ENCODE data around the gene DBNDD1. TPM values are rescaled to one million over a fixed set of nuclear protein-coding genes. Genes with fewer than 3 reads are reported as not detected.

Gene DBNDD1
- total and polyA plus RNA-seq, 10 of the 15 experiments (the other 5 are each of a cell fraction or from before 2014, with no cell fraction given) = 0.06 to 4.6 (median 0.55) TPM

DNA sequence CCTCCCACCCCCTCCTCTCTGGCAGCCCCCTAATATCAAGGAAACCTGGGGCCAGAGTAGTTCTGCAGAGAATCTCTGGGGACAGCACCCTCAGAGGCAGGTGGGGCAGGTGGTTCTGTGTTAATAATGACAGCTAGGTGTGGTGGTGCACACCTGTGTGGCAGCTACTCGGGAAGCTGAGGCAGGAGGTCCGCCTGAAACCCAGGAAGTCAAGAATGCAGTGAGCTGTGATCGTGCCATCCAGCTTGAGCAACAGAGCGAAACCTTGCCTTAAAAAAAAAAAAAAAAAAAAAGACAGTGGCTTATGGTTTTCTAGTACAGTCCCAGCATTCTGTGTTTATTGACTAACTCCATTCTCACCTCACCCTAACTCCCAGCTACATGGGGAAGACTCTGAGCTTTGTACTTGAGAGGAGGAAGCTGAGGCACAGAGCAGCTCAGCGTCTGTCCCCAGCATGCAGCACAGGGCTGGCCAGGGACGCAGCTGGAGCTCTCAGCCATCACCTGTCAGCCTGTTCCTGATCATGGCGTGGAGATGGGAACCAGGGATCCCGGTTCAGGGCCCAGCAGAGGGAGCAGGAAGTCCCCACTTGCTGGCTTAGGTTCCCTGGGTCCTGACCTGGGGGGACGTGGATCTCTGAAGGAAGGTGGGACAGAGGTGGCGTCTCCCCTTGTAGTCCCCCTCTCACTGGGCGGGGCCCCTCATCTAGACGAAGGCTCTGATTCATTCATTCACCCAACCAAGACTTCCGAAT, 6.1 kb downstream of the DBNDD1 start:
- CTCF ChIA-PET = interaction anchor here (1.0 kb wide), 1 partner anchor 94 kb away, joined by 3 read pairs; the partner anchor contains the start of gene MC1R

GRCh38 chr16:90011908-90012501, 7.3 kb downstream of the DBNDD1 start:
- ChIA-PET POLR2A (interaction anchor here (0.6 kb wide), 1 partner anchor 139 kb away, joined by 3 read pairs; the partner anchor contains the start of gene TCF25), CTCF (no interaction called here), RAD21 (ENCODE audit: unreplicated experiment) (no interaction called here), SMC1A (ENCODE audit: uncharacterized antibody, unreplicated experiment) (no interaction called here)
- no peak overlapping the region for H3K9ac ChIP-seq (ENCODE audit: control insufficient read depth, insufficient read depth, low read length)
- H3K4me2 ChIP-seq (ENCODE audit: control insufficient read depth, insufficient read depth) = no peak overlapping the region
- no peaks in the 10 kb centered on the region for H3K27me3 ChIP-seq (replicated peaks in 1 of 2; ENCODE audit: control insufficient read depth in 2 of 2, insufficient read depth in 2 of 2, low read length in 1 of 2)
- no peak overlapping the region for H2AFZ ChIP-seq (ENCODE audit: control insufficient read depth, low read depth, low read length)
- intact Hi-C loops (cut with micrococcal nuclease; ENCODE audit: unreplicated experiment) = no loop called here
- no peak overlapping the region for H3K4me3 ChIP-seq
- no peak for DNase-seq (ENCODE audit: low read depth, low spot score)
- BruUV-seq (replicated peaks) = no TSS peak
- no peak for FAIRE-seq
- H3K27ac ChIP-seq (ENCODE audit: control insufficient read depth, insufficient read depth) = no peak overlapping the region
- H3K36me3 ChIP-seq (ENCODE audit: control insufficient read depth in 2 of 2, insufficient read depth in 2 of 2, low read length in 1 of 2) = no peaks in the 10 kb centered on the region
- no peak for ATAC-seq
- TF ChIP-seq NRF1 (conservative IDR thresholded peaks at IDR 0.05; ENCODE audit: low read depth, low read length) = no peak
- no peak for TF ChIP-seq SREBF2 (IDR thresholded peaks at IDR 0.05; ENCODE audit: low read length)
- no peak for TF ChIP-seq CREB1 (IDR thresholded peaks at IDR 0.05; ENCODE audit: low read depth)
- no peak for TF ChIP-seq LARP7 (IDR thresholded peaks at IDR 0.05)
- no peak for TF ChIP-seq GABPA (IDR thresholded peaks at IDR 0.05; ENCODE audit: low read depth)
- TF ChIP-seq ZNF24 (IDR thresholded peaks at IDR 0.05) = no peak
- TF ChIP-seq SIX5 (IDR thresholded peaks at IDR 0.05; ENCODE audit: low read depth, low read length, severe bottlenecking) = no peak
- no peak for TF ChIP-seq SMC3 (IDR thresholded peaks at IDR 0.05; ENCODE audit: borderline replicate concordance, low read length)
- TF ChIP-seq POU2F2 (IDR thresholded peaks at IDR 0.05; ENCODE audit: borderline replicate concordance, low read depth, low read length) = no peak
- TF ChIP-seq NR2C1 (IDR thresholded peaks at IDR 0.05) = no peak
- TF ChIP-seq TARDBP (IDR thresholded peaks at IDR 0.05; ENCODE audit: borderline replicate concordance) = no peak
- TF ChIP-seq, protein P1, sequence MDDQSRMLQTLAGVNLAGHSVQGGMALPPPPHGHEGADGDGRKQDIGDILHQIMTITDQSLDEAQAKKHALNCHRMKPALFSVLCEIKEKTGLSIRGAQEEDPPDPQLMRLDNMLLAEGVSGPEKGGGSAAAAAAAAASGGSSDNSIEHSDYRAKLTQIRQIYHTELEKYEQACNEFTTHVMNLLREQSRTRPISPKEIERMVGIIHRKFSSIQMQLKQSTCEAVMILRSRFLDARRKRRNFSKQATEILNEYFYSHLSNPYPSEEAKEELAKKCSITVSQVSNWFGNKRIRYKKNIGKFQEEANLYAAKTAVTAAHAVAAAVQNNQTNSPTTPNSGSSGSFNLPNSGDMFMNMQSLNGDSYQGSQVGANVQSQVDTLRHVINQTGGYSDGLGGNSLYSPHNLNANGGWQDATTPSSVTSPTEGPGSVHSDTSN (IDR thresholded peaks at IDR 0.05; ENCODE audit: insufficient replicate concordance, low read depth, low read length) = no peak
- H4K20me1 ChIP-seq (ENCODE audit: control insufficient read depth, insufficient read depth) = no peaks in the 10 kb centered on the region
- in situ Hi-C loops (cut with MboI) = no loop called here
- H3K79me2 ChIP-seq (ENCODE audit: control insufficient read depth, insufficient read depth, low read length) = no peaks in the 10 kb centered on the region
- 57% methylated on average over 12 of the region's 12 CpGs for WGBS (ENCODE audit: insufficient coverage, insufficient replicate concordance, low lambda C conversion rate, missing lambda C conversion rate)
- H3K9me3 ChIP-seq (replicated peaks; ENCODE audit: control insufficient read depth, insufficient read depth, low read length) = no peaks in the 10 kb centered on the region
- H3K4me1 ChIP-seq (ENCODE audit: control insufficient read depth, insufficient read depth, low read length) = peaks cover 9% of the 10 kb centered on the region

More for the DNA sequence above, 6.1 kb downstream of the DBNDD1 start:
- RAD21 ChIA-PET (ENCODE audit: unreplicated experiment) = no interaction called here
- H2AFZ ChIP-seq (ENCODE audit: control insufficient read depth, low read depth, low read length) = no peak overlapping the region
- TF ChIP-seq ZNF384 (IDR thresholded peaks at IDR 0.05; ENCODE audit: borderline replicate concordance, low read depth, low read length) (peak; percentile 50), STAT1 (conservative IDR thresholded peaks at IDR 0.05) (no peak)
- SMC1A ChIA-PET (ENCODE audit: uncharacterized antibody, unreplicated experiment) = no interaction called here
- BruUV-seq (replicated peaks) = no TSS peak
- no peak overlapping the region for H3K4me2 ChIP-seq (ENCODE audit: control insufficient read depth, insufficient read depth)
- FAIRE-seq = peak; percentile 27
- in situ Hi-C loops (cut with MboI) (no loop called here), intact Hi-C loops (cut with micrococcal nuclease; ENCODE audit: unreplicated experiment) (no loop called here)
- ATAC-seq = no peak
- DNase-seq (ENCODE audit: low read depth, low spot score) = no peak
- WGBS (ENCODE audit: insufficient coverage, insufficient replicate concordance, low lambda C conversion rate, missing lambda C conversion rate) = 25% methylated on average over 13 of the region's 13 CpGs
- POLR2A ChIA-PET = no interaction called here
- no peaks in the 10 kb centered on the region for H3K79me2 ChIP-seq (ENCODE audit: control insufficient read depth, insufficient read depth, low read length)
- no peak overlapping the region for H3K4me3 ChIP-seq
- H3K36me3 ChIP-seq (ENCODE audit: control insufficient read depth in 2 of 2, insufficient read depth in 2 of 2, low read length in 1 of 2) = no peaks in the 10 kb centered on the region
- H3K27me3 ChIP-seq (replicated peaks in 1 of 2; ENCODE audit: control insufficient read depth in 2 of 2, insufficient read depth in 2 of 2, low read length in 1 of 2) = peaks cover 3 to 4% of the 10 kb centered on the region in 2 experiments; a peak in 2 of 4 replicates
- H4K20me1 ChIP-seq (ENCODE audit: control insufficient read depth, insufficient read depth) = no peaks in the 10 kb centered on the region
- H3K9ac ChIP-seq (ENCODE audit: control insufficient read depth, insufficient read depth, low read length) = no peak overlapping the region
- H3K27ac ChIP-seq (ENCODE audit: control insufficient read depth, insufficient read depth) = no peak overlapping the region
- no peaks in the 10 kb centered on the region for H3K9me3 ChIP-seq (replicated peaks; ENCODE audit: control insufficient read depth, insufficient read depth, low read length)
- peaks cover 9% of the 10 kb centered on the region for H3K4me1 ChIP-seq (ENCODE audit: control insufficient read depth, insufficient read depth, low read length)
